Measurements from ENCODE around the gene DSC1. TPM values are rescaled to one million over a fixed set of nuclear protein-coding genes. Genes with fewer than 3 reads are reported as not detected.
"Not testable (repeated sequence)": the region's sequence is repeated elsewhere in the genome, so short reads cannot be mapped to it uniquely, and the experiment has no call there.

Gene DSC1
- total RNA-seq, 1 donor from 2014 or later = not detected

DNA sequence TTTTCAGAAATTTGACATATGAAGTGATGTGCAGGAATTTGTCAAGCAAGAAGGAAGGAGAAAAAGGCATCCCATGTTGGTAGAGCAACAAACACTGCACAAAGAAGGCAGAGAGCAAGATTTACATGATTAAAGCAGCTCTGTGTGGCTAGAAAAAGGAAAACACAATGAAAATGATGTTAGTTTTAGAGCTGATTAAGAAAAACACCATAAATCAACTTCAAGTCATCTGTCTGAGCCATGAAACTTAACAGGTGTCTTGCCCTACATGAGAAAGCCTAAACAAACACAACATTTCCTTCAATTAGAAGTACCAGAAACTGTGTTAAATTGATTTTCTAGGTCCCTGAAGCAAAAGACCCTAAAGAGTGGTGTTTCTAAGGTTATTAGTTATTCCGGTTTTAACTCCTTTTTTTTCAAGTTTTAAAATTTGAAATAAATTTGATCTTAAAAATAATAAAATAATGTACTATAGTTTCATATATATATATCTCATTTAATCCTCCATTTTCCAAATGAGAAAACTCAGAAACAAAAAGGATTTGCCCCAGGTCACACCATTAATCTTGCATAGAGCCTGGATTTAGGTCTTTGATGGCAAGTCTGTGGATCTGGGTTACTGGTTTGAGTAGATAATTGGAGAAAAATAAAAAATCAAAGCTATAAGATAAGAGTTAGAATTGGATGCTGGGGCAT, 8.6 kb upstream of the DSC1 start:
- no peak for DNase-seq

DNA sequence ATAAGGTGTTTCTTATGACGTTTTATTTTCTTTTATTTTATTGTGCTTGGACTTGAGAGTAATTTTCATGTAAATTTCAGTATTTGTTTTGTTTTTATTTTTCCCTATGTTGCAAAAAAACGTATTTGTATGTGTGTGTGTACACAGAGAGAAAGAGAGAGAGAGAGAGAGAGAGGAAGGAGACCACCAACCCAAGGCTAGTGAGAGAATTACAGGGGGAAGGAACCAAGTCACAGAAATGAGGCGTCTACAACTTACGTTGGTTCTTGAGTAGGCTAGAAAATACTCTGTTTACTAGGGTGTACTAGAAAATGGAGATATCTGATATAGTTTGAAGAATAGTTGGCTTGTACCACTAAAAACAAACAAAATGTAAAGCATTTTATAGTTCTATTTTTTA, 7.7 kb upstream of the DSC1 start:
- DNase-seq = no peak

DNA sequence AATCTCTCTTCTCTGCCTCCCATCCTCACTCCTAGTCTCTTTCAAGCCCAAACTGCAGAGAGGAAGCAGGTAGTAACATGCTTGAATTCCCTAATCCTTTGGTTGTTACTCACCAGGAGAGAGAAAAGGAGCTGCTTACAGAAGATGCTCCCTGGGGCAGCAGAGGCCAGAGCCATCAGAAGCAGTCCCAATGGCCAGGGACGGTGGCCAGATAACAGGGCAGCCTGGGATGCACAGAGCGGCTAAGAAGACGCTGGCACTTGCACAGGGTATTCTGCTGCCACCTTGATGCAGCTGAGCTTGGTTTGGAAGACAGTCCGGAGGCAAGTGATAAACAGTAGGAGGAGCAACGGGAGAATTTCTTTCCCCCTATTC, 250 bp downstream of the DSC1 start:
- DNase-seq = no peak

- no peak for DNase-seq
These were observed 768 bp downstream of the DSC1 start for GRCh38 chr18:31161757-31162418.

GRCh38 chr18:31156821-31157763, 5.6 kb downstream of the DSC1 start:
- DNase-seq = no peak

- DNase-seq = no peak
These were observed 7.2 kb downstream of the DSC1 start for GRCh38 chr18:31155498-31155897.

- no peak for DNase-seq
These were observed 8.5 kb downstream of the DSC1 start for GRCh38 chr18:31154181-31154580.

GRCh38 chr18:31149351-31149750, 13.3 kb downstream of the DSC1 start:
- no peak for DNase-seq

DNA sequence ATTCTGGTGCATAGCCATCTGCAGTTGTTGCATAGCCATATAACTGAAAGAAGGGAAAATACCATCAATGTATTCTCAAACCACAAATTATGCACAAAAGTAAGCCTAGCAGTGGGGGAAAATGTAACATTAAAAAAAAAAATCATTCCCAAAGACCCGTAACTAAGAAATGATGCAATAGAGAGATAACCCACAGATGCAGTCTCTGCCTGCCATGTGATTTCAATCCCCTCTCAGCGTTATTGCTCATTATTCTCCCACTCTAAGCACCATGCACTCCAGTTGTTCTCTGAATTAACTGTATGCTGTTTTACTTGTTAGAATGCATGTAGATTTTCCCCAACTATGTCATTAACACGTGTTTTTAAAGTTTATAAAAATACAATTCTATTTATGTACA, 14.1 kb downstream of the DSC1 start:
- no peak for DNase-seq

DNA sequence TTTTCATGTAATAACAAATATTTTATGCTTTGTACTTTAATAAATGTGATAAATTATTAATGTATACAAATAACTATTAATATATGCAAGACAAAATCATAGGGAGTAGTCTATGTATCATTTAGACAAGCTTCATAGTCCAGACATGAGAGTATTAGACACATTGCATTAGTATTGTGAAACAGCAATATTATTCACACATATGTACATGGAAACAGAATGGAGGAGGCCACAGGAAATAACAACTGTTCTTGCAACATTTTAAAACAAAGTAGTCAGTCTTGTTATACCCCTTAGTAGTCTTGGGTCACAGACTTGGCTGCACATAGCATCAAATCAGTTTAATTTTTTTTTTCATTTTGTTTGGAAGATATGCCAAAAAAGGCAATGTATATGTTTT, 15.8 kb downstream of the DSC1 start:
- no peak for DNase-seq

DNA sequence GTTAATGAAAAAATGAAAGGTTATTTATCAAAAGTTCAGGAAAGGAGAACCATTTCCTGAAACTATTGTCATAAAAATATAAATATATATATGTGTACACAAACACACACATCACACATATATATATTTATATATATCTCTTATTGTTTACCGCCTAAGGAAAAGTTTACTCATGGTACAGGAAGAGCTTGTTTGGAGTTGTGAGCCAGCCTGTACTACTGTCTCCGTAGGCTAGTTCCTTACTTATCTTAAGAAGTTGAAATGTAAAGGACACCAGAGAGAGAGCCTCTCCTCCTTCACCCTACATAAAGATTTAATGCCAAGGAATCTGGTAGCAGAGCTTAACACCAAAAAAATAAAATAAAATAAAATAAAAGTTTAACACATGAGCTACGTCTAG, 19.6 kb downstream of the DSC1 start:
- DNase-seq = no peak

- no peak for DNase-seq
These were observed 23.9 kb downstream of the DSC1 start for GRCh38 chr18:31138709-31139108.

DNA sequence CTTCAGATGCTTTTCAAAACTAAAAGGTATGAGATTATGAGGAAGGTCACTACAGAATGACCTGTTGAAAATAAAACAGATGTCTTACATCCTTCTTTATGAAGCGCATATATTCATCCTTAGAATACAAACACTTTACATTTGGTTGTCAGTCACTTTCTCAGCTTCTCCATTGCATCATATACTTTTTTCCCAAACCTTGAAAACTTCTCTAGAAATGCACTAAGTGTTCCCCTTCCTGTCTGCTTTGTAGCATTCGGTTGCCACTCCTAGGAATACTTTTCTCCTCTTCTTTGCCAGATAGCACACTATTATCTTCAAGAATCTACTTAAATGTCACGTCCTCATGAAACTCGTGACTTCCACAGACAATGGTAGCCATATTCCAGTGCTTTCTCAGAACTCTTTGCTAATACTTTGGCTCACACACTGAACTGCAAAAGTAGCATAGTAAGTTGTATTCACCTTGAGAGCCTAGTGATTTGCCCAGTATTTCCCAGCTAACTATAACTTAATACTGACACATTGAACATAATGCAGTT, 27.6 kb downstream of the DSC1 start:
- DNase-seq = no peak

GRCh38 chr18:31129398-31130115, 33.1 kb downstream of the DSC1 start:
- DNase-seq = no peak

DNA sequence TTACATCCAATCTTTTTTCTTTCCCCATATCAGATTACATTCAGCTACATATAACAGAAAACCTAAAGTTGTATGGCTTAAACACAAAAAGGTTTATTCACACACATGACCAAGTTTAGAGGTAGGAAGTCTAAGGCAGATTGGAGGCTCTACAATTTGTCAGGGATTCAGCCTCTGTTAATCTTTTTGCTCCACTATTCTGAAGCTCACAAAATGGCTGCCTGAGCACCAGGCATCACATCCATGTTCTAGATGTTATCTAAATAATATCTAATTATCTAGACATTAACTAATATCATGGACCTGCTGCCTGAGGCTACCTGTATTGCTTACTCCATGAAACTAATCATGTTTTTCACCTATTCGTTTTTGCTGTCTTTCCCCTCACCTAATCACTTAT, 36.8 kb downstream of the DSC1 start:
- DNase-seq = no peak

DNA sequence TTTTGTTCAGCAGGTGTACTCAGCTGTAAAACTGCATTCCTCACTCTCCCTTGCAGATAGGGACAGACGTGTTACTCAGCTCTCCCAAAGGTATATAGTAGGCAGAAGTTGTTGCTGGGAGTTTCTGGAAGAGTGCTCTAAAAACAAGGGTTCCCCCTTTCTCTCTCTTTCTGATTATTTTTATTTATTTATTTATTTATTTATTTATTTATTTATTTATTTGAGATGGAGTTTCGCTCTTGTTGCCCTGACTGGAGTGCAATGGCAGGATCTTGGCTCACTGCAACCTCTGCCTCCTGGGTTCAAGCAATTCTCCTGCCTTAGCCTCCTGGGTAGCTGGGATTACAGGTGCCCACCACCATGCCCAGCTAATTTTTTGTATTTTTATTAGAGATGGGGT, 39.5 kb downstream of the DSC1 start:
- DNase-seq = not testable (repeated sequence)

DNA sequence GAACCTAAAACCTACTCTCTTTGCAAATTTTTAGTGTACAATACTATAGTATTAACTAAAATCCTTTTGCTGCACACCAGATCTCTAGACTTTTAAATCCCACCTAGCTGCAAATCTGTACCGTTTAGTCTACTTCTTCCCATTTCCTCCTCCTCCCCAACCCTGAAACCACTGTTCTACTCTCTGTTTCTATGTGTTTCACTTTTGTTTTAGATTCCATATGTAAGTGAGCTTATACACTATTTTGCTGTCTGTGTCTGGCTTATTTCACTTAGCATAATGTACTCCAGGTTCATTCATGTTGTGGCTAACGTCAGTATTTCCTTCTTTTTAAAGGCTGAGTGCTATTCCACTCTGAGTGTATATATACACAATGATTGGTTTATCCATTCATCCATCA, 42.1 kb downstream of the DSC1 start:
- no peak for DNase-seq

DNA sequence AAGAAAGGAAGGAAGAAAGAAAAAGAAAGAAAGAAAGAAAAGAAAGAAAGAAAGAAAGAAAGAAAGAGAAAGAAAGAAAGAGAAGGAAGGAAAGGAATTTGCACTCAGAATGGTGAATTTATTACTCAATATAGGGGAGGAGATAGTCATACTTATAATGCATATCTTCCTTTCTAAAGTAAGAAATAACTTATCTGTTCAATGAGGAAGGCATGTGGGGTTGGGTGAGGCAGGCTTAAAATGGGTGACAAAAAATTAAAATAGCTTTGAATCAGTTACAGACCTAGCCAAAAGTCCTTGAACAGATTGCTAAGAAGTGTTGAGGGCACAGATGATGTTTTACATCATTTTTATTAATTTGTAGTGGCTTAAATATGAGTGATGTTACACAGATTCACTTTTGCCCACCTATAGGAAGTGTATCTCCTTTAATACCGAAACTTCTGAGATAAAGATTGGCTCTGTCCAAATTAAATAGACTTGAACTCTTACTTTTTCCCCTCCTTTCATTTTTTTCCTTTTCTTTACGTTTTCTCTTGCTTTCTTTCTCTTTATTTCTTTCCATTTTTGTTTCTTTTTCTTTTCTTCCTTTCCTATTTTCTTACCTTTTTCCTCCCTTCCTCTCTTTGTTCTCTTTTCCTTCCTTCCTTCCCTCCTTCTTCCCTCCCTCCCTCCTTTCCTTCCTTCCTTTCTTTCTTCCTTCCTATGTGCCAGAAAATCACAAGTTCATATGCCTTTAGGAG, 45.6 kb downstream of the DSC1 start:
- DNase-seq = no peak

DNA sequence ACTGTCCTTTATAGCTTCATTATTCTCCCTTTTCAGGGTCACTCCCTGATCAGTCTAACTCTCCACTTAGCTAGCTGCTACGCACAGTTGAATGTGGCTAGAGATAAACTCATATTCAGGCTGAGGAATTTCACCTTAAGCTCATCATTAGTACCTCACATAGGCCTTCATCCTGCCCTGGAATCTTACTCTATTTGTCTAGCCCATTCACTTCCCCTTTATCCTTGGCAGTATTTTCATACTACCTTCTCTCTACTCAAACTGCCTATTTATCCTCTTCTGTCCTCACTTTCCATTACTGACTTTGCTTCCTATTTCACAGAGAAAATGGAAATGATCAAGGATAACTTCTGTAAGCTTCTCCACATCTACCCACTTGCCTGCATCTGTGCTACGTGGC, 49.9 kb downstream of the DSC1 start:
- DNase-seq = no peak

DNA sequence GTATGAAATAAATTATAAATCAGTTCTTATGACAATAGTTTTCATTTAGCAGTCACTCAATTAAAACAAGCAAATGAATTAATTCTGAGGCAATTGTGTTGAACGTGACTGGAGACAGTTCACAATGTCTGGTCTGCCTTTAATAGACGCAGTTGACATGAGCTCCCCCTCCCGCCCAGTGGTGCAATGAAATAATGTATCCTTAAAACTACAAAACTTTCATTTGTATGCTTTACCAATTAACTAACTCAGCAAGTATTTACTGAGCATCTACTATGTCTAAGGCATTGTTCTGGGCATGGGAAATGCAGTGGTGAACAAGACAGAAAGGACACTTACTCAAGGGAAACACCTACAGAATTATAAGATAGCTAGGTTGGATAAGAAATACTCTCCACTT, 56.9 kb downstream of the DSC1 start:
- no peak for DNase-seq

- DNase-seq = no peak
These were observed 58.2 kb downstream of the DSC1 start for GRCh38 chr18:31104444-31104843.

DNA sequence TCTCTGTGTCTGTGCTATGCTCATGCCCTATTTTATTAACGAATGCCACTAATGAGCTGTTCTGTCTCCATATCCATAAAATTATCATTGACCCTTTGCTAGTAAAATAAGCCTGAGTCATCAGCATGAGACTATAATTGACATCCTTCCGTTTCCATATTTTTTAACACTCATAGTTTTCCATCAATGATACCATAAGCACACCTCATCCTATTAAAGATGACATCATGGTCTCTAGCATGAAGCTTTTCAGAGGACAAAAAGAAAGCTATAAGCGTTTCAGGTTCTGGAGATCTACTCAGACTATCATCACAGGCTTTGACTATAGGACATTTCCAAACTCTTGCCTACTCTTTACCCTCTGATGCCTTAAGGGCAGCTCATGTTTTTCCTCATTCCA, 59.2 kb downstream of the DSC1 start:
- DNase-seq = no peak

Measured in occipital lobe (tissue), 2 donors.